Upper lobe of left lung (tissue), 4 donors: ENCODE results near the gene TBCK.

Experiments used
- CTCF ChIP-seq, 6 experiments: fragments of 450-650 bp in 4 of 6; fragments of 200-600 bp in 2 of 6; sonication (generic) in 2 of 6; IDR thresholded peaks; one replicate each; pipeline ENCODE4 v1.5.1; 2016 to 2019; ENCODE audit warnings: antibody characterized with exemption in 6 of 6
- EP300 ChIP-seq, 4 donors: sonication (generic); formaldehyde crosslinking; IDR thresholded peaks; one replicate each; pipeline ENCODE4 v1.5.1; 2017; ENCODE audit warnings: antibody characterized with exemption in 4 of 4, control low read depth in 2 of 4
- POLR2A ChIP-seq, 4 donors: fragments of 450-650 bp; IDR thresholded peaks; one replicate each; pipeline ENCODE4 v1.5.1; 2016 to 2017; ENCODE audit warnings: antibody characterized with exemption in 4 of 4, mild to moderate bottlenecking in 2 of 4

- TF ChIP-seq CTCF (IDR thresholded peaks at IDR 0.05), result no peak
- no peak for TF ChIP-seq POLR2A (IDR thresholded peaks at IDR 0.05)
- TF ChIP-seq EP300 (IDR thresholded peaks at IDR 0.05), result no peak
Observed at GRCh38 chr4:106256190-106256589, 59.8 kb downstream of the TBCK start.
